Activated T-cell treated with anti-CD3 and anti-CD28 coated beads, Interleukin-2, amount 50 U/mL, for 48 hours (primary cell): ENCODE results near the gene OR5AC2.

Source experiments
- DNase-seq, 2 experiments: peaks; one replicate each; pipeline ENCODE4 v3.0.0-alpha.2; 2020

Gene OR5AC2

GRCh38 chr3:98086873-98087272, at the start of gene OR5AC2:
Gene OR5AC2, plus strand, starts transcription at chr3:98087173. Its CDS starts 0 bp downstream, at chr3:98087173.
- DNase-seq = no peak

- DNase-seq = no peak
Observed at GRCh38 chr3:98038286-98038685, 48.7 kb upstream of the OR5AC2 start.

- DNase-seq = no peak
Observed at GRCh38 chr3:98038876-98039275, 48.1 kb upstream of the OR5AC2 start.

GRCh38 chr3:98039322-98040024, 47.5 kb upstream of the OR5AC2 start:
- peak; percentile 83 to 85 for DNase-seq

GRCh38 chr3:98041350-98041749, 45.6 kb upstream of the OR5AC2 start:
- DNase-seq = no peak

GRCh38 chr3:98048586-98048985, 38.4 kb upstream of the OR5AC2 start:
- DNase-seq = no peak

GRCh38 chr3:98049271-98049670, 37.7 kb upstream of the OR5AC2 start:
- no peak for DNase-seq

- no peak for DNase-seq
Observed at GRCh38 chr3:98056035-98056434, 30.9 kb upstream of the OR5AC2 start.

GRCh38 chr3:98057631-98058030, 29.3 kb upstream of the OR5AC2 start:
- DNase-seq = no peak

- no peak for DNase-seq
Observed at GRCh38 chr3:98058244-98058960, 28.6 kb upstream of the OR5AC2 start.

- DNase-seq = no peak
Observed at GRCh38 chr3:98068824-98069223, 18.1 kb upstream of the OR5AC2 start.

- no peak for DNase-seq
Observed at GRCh38 chr3:98070840-98071239, 16.1 kb upstream of the OR5AC2 start.

GRCh38 chr3:98073486-98073885, 13.5 kb upstream of the OR5AC2 start:
- no peak for DNase-seq

- no peak for DNase-seq
Observed at GRCh38 chr3:98095882-98096281, 8.9 kb downstream of the OR5AC2 start.

GRCh38 chr3:98099848-98100247, 12.9 kb downstream of the OR5AC2 start:
- DNase-seq = no peak

- DNase-seq = no peak
Observed at GRCh38 chr3:98108162-98108561, 21.2 kb downstream of the OR5AC2 start.

- DNase-seq = no peak
Observed at GRCh38 chr3:98109807-98110549, 23.0 kb downstream of the OR5AC2 start.

GRCh38 chr3:98110550-98110908, 23.6 kb downstream of the OR5AC2 start:
- no peak for DNase-seq

GRCh38 chr3:98114264-98114663, 27.3 kb downstream of the OR5AC2 start:
- DNase-seq = no peak

GRCh38 chr3:98115717-98116116, 28.7 kb downstream of the OR5AC2 start:
- no peak for DNase-seq

GRCh38 chr3:98130421-98130820, 43.4 kb downstream of the OR5AC2 start, which contains the start of gene OR5H1:
Gene OR5H1, plus strand, starts transcription at chr3:98130721. Its CDS starts 1,977 bp downstream, at chr3:98132698.
- no peak for DNase-seq

- DNase-seq = no peak
Observed at GRCh38 chr3:98136631-98137030, 49.7 kb downstream of the OR5AC2 start.
